Measurements from ENCODE around the gene VAPB.

Gene VAPB

GRCh38 chr20:58438970-58439808 lies 50.2 kb downstream of the VAPB start:
- DNase-seq, result no peak

GRCh38 chr20:58440021-58440767 lies 51.2 kb downstream of the VAPB start:
- no peak for DNase-seq

- no peak for DNase-seq
Observed at GRCh38 chr20:58441723-58442122, 52.7 kb downstream of the VAPB start.

GRCh38 chr20:58444746-58445255 lies 55.8 kb downstream of the VAPB start:
- DNase-seq, result no peak

GRCh38 chr20:58446264-58446959 lies 57.4 kb downstream of the VAPB start:
- DNase-seq, result no peak

GRCh38 chr20:58446960-58447265 lies 57.9 kb downstream of the VAPB start:
- no peak for DNase-seq

- DNase-seq, result peak; percentile 20
Observed at GRCh38 chr20:58447511-58448391, 58.7 kb downstream of the VAPB start.

- DNase-seq, result no peak
Observed at GRCh38 chr20:58448958-58449357, 59.9 kb downstream of the VAPB start.

- DNase-seq, result no peak
Observed at GRCh38 chr20:58449681-58450221, 60.7 kb downstream of the VAPB start.

GRCh38 chr20:58450254-58450653 lies 61.2 kb downstream of the VAPB start:
- no peak for DNase-seq

- no peak for DNase-seq
Observed at GRCh38 chr20:58452667-58453255, 63.7 kb downstream of the VAPB start.

- no peak for DNase-seq
Observed at GRCh38 chr20:58453391-58453790, 64.4 kb downstream of the VAPB start.

- no peak for DNase-seq
Observed at GRCh38 chr20:58454460-58454859, 65.4 kb downstream of the VAPB start.

GRCh38 chr20:58457083-58457695 lies 68.2 kb downstream of the VAPB start:
- no peak for DNase-seq

- DNase-seq, result no peak
Observed at GRCh38 chr20:58458342-58459057, 69.5 kb downstream of the VAPB start.

GRCh38 chr20:58459058-58459750 lies 70.2 kb downstream of the VAPB start:
- no peak for DNase-seq

GRCh38 chr20:58461104-58461503 lies 72.1 kb downstream of the VAPB start:
- no peak for DNase-seq

GRCh38 chr20:58461899-58462298 lies 72.9 kb downstream of the VAPB start:
- no peak for DNase-seq

- DNase-seq, result no peak
Observed at GRCh38 chr20:58463256-58463655, 74.2 kb downstream of the VAPB start.

- no peak for DNase-seq
Observed at GRCh38 chr20:58464838-58465237, 75.8 kb downstream of the VAPB start.

Measured in NK-92 treated with Interleukin-12 subunit alpha and Interleukin-12 subunit beta, amount 100 ng/mL, for 24 hours (cell line).